Fibroblast of pulmonary artery (primary cell): Measurements from ENCODE around the gene CCDC187.

Experiments used
- DNase-seq: peaks from one replicate; pipeline ENCODE4 v3.0.0-alpha.2; 2010; ENCODE audit warnings: low read depth
- H3K4me3 ChIP-seq: replicated peaks from 2 replicates; pipeline ENCODE4 v1.5.1; 2011; ENCODE audit warnings: low read depth, mild to moderate bottlenecking, control low read depth, low read length, moderate library complexity
- CTCF ChIP-seq: IDR thresholded peaks from 2 replicates; pipeline ENCODE4 v1.5.1; 2011; ENCODE audit warnings: mild to moderate bottlenecking, control low read depth, low read length, inconsistent platforms; ENCODE audit errors: missing control alignments

CCDC187 gene

DNA sequence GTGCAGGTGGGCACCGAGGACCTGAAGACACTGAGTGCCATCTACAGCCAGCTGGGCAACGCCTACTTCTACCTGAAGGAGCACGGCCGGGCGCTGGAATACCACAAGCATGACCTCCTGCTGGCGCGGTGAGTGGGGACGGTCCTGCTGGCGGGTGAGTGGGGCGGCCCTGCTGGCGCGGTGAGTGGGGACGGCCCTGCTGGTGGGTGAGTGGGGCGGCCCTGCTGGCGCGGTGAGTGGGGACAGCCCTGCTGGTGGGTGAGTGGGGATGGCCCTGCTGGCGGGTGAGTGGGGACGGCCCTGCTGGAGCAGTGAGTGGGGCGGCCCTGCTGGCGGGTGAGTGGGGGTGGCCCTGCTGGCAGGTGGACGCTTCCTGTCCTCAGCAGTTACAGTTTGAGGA, 30.6 kb upstream of the CCDC187 start:
- no peak overlapping the region for H3K4me3 ChIP-seq
- no peak for DNase-seq
- TF ChIP-seq CTCF: no peak

GRCh38 chr9:136333486-136333885, 29.6 kb upstream of the CCDC187 start:
- H3K4me3 ChIP-seq: no peak overlapping the region
- TF ChIP-seq CTCF: no peak
- DNase-seq: no peak

DNA sequence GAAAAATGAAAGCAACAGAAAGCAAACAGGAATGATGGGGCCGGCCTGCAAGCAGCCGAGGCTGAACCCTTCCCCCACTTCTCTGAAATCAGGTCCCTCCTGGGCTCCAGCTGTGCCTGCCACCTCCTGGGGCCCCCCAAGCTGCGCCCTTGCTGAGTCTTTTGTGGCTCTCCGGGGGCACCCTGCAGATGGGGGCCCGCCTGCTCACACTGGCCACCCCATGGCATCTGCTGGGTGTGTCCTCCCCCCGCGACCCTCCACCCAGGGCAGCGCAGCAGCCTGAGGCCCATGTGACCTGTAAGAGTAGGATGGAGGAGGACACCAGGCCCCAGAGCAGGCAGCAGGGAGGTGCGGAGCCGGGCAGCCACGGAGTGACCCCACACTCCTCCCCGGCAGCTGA, 29.2 kb upstream of the CCDC187 start:
- no peak for DNase-seq
- H3K4me3 ChIP-seq: no peak overlapping the region

GRCh38 chr9:136332482-136332983, 28.6 kb upstream of the CCDC187 start:
- TF ChIP-seq CTCF: no peak
- no peak for DNase-seq
- H3K4me3 ChIP-seq: no peak overlapping the region

More for the DNA sequence above, 29.2 kb upstream of the CCDC187 start:
- no peak for TF ChIP-seq CTCF

DNA sequence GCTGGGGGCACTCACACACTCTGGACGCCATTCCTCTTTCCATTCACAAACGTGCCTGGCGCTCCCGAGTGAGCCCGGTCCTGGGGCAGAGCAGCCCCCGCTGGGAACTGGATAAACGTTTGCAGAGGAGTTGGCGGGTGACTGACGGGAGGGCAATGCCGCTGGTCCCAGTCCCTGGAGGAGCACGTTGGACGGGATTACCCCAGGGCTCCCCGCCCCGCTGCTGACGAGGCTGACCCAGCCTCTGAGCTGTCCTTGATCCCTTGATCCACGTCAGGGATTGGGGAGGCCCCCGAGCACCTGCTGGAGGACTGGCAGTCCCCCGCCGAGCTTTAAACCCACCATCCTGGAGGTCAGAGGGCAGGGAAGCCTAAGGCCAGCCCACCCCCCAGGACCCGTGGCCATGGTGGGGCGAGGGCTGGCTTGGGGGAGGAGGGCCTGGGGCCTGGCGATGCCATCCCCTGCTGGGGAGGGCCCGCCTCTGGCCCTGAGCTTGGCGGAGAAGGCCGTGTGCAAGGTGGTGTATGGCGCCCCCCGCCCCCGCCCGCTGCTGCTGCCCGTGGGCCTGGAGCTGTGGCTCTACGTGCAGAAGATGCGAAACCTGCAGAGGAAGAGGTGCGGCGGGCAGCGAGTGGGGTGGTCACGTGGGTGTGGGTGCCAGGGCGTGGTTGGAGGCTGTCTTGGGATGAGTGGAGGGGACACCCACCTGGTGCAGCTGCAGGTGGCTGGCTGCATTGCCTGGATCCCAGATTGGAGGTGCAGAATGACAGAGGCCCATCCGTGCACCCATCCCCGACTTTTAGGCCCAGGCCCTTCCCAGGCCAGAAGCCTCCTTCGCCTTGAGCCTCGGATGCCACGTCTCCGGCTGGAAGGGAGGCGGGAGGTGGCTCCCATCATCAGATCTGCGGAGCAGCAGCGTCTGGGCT, 27.9 kb upstream of the CCDC187 start:
- no peak for DNase-seq
- no peak overlapping the region for H3K4me3 ChIP-seq
- no peak for TF ChIP-seq CTCF

DNA sequence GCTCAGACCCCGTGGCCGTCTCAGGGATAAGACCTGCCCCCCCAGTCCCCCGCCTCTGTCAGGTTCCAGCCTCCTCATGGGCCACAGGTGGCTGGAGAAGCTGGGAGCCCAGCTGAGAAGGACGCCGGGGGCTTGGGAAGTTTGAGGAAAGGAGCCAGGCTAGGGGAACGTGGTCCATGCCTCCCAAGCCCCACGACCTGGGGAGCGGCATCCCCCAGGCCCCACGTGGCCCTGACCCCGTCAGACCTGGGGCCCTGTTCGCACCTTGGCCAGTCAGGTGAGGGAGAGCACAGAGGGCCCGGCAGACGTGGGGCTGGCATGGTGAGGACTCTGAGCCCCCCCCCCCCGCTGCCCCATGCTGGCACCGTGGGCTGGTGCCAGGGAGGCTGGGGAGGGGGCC, 27.1 kb upstream of the CCDC187 start:
- no peak for DNase-seq

More for the DNA sequence above, 27.1 kb upstream of the CCDC187 start:
- TF ChIP-seq CTCF: no peak
- H3K4me3 ChIP-seq: no peak overlapping the region
